GM18873 (cell line): Measurements from ENCODE around the gene GPR171.
"Not testable (repeated sequence)": the region's sequence is repeated elsewhere in the genome, so short reads cannot be mapped to it uniquely, and the experiment has no call there.

Experiments
- ATAC-seq: cut with Tn5 transposase; IDR thresholded peaks from one replicate; pipeline ENCODE4 v1.9.1; 2021; ENCODE audit warnings: mild to moderate bottlenecking, moderate library complexity, moderate number of reproducible peaks; ENCODE audit not compliant: unreplicated experiment, low FRiP score

The GPR171 gene, protein sequence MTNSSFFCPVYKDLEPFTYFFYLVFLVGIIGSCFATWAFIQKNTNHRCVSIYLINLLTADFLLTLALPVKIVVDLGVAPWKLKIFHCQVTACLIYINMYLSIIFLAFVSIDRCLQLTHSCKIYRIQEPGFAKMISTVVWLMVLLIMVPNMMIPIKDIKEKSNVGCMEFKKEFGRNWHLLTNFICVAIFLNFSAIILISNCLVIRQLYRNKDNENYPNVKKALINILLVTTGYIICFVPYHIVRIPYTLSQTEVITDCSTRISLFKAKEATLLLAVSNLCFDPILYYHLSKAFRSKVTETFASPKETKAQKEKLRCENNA

DNA sequence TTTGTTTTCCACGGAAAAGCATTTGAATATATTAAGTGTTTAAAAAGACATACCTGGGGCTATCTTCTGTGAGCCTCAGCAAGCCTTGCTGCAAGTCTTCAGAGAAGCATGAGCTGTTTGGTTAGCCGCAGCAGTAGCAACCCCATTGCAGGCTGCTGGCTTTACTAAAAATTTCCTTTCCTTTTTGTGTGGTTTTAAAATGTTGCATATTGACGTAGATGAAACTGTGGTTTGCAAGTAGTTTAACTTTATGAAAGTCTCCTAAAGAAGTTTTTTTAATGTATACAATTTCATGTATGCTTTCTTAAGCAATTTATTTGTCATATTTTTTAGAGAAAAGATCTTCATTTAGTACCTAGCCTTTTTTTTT is at the start of gene GPR171:
Gene GPR171 (minus strand): TSS at position 166 of the 370 bp plus-strand sequence. CDS start 3,830 bp downstream, outside the sequence.
- ATAC-seq, result peak; percentile 86

DNA sequence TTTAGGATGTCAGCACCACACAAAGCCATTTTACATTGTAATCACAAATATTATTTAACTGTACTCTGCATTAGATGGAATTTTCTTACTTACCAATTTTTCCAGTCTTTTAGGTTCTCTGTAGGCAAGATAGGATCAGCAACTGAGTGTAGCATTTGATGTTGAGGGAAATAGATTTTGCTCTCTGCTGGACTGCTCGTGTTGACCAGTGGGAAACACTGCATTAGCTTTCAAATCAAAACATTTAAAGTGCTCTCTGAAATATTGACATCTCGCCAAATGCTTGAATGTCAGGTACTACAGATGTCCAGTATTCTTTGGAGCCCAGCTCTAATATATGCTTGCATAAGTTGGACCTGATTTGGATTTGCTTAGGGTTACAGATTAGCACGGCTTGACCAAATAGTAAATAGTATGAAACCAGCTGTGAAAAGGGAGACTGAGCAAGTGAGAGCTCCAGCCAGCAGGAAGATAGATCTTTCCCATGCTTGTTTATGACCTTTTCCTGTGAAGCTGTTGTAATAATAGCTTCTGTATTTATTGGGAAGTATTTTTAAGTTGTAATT is 45.8 kb upstream of the GPR171 start:
- no peak for ATAC-seq

DNA sequence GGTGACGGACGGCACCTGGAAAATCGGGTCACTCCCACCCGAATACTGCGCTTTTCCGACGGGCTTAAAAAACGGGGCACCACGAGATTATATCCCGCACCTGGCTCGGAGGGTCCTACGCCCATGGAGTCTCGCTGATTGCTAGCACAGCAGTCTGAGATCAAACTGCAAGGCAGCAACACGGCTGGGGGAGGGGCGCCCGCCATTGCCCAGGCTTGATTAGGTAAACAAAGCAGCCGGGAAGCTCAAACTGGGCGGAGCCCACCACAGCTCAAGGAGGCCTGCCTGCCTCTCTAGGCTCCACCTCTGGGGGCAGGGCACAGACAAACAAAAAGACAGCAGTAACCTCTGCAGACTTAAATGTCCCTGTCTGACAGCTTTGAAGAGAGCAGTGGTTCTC is 39.0 kb upstream of the GPR171 start:
- not testable (repeated sequence) for ATAC-seq

DNA sequence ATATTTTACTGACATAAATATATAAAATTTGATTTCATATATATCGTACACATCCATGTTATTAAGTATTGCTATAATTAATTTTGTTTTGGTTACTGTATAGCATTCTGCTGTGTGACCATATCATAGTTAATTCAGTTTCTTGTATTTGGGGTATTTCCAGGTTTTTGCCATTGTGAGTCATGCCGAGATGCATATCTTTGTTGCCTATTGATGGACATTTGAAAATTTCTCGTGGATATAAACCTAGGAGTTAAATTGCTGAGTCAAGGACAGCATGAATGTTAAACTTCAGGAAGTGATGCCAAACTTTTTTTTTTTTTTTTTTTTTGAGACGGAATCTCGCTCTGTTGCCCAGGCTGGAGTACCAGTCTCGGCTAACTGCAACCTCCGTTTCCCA is 33.7 kb upstream of the GPR171 start:
- no peak for ATAC-seq

DNA sequence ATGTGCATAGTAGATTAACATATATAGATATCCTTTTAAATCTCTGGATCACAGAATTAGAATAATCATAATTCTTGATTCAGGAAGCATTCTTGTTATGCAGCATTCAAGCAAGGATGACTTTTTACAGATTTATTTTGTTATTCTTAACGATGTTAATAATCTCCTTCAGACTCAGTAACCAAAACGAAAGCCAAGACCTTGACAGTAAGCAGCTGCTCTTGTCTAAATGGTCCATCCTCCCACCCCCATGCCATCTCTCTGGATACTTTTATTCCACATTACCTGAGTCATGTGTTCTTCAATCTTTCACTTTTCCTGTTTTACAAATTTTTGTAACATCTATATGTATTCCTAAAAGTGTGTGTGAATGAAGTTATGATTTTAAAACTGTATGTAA is 33.3 kb upstream of the GPR171 start:
- ATAC-seq, result no peak

DNA sequence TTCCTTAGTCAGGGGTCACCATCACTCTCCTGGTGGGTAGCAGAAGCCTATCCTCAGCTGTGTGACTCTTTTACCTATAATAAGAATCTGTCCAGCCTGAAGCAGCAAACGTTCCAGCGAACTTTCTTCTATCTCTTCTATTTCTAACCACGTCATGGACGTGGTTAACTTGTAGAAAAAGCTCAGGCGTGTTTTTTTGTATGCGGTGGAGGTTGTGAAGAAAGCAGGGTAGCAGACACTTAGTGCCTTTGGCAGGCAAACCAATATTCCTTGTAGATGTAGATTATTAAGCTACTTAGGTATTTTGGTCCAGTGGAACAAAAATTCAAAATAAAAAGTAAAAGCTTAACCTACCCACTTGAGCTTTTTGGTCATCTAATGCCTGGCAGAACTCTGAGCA is 31.8 kb upstream of the GPR171 start:
- no peak for ATAC-seq

DNA sequence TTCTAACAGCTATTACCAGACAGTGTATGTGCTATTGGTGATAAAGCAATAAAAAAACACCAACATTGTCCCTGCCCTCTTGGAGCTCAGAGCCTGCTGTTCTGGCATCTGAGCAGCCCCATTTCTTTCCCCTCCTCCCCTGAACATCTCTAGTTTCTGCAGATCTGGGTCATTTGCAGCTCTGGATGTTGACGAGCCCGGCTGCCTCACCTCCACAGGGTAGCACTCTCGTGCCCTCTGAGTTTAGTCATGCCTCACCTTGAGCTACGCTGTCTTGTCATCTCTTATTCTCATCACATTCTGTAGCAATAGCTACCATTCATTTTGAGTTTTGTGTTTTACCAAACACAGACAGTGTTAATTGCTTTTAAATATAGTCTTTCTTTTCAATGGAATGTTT is 30.0 kb upstream of the GPR171 start:
- ATAC-seq, result no peak

DNA sequence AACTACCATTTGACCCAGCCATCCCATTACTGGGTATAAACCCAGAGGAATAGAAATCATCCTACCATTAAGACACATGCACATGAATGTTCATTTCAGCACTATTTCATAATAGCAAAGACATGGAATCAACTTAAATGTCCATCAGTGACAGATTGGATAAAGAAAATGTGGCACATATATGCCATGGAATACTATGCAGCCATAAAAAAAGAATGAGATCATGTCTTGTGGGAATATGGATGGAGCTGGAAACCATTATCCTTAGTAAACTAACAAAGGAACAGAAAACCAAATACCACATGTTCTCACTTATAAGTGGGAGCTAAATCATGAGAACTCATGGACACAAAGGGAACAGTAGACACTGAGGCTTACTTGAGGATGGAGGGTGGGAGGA is 29.4 kb upstream of the GPR171 start:
- not testable (repeated sequence) for ATAC-seq

DNA sequence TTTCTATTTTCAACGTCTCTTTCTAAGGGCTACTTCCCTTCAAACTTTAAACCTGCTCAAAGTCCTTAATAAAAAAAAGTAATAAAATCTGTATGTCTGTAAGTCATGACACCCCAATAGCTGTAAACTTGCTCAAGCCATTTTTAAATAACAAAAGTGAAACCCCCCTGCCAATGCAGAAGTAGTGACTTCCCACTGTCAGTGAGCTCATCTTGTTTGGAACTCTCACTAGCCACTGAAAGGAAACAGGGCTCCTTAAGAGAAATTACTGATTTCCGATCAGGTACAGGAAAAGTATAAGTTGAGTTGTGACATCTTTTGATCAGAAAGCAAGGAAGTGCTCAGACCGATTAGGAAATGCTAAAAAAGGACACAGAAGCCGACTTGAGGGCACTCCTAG is 27.6 kb upstream of the GPR171 start:
- ATAC-seq, result no peak

DNA sequence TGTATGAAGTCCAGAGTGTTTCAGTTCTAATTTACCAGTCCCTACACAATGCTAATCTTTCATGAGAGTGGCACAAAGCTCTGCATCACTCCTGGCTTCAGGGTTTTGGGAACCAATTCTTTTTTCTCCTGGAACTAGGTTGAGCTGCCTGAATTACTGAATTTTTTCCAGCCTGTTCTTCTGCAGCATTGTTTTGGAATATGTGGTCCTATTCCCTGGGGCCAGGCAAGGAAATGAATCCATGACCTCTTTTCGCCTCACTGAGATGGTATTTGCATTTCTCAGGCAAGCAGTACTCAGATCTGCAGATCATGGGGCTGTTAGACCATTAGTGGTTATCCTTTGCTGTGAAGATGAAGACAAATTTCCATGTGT is 25.6 kb upstream of the GPR171 start:
- ATAC-seq, result no peak

DNA sequence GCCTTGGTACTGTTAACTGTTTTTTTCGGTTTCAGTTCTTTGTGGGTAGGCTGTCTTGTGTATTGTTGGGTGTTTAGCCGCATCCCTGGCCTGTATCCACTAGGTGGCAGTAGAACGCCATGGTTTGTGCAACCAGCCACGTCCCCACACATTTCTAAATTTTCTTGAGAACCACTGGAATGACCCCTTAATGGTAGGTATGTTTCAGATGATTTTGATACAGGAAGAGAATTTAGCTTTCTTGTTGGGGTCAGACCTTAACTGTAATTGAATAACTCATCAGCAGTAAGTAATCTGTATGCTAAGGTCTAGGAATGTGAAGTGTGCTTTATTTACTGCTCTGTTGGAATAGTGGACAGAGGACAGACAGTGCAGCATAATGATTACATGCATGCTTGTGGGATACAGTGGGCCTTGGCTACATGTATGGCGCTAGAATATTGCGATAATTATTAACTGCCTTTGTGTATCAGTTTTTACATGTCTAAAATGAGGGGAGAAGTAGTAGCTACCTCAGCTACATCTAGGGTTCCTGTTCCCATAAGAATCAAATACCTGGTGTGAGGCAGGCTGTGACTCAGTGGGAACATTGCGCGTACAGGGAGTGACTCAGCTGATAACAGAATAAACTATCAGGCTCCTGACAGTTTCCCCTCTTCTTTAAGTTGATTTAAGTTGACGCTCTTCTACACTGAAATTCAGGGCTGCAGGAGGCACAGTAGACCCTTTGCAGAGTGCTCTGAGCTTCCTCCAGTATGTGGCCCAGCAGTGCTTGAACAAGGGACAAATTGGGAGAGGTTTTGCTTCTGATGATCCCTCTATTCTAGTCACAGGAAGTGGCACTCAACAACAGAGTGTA is 25.0 kb upstream of the GPR171 start:
- peak; percentile 87 for ATAC-seq

DNA sequence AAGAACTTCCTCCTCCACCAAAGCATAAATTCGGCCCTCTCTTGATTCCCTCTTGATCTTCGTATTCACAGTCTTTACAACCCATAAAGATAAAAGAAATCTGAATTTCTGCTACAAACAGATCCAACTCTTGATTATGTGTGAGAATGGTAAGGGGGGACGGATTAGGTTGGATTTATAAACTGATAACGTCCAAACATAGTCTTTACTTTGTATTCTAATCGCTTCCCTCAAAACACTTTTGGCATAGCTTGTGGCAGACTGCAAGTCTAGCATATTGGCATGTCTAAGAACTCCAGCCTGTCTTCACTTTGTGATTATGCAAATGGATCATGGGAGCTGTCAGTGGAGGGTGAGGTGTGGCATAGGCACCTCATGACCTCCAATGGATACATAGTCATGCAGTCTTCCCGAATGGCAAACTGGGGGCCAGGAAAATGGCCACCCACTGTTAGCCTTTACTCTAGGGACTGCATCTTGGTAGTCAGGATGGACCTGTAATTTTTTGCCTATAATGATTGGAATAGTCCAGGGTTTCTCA is 24.3 kb upstream of the GPR171 start:
- ATAC-seq, result peak; percentile 41

DNA sequence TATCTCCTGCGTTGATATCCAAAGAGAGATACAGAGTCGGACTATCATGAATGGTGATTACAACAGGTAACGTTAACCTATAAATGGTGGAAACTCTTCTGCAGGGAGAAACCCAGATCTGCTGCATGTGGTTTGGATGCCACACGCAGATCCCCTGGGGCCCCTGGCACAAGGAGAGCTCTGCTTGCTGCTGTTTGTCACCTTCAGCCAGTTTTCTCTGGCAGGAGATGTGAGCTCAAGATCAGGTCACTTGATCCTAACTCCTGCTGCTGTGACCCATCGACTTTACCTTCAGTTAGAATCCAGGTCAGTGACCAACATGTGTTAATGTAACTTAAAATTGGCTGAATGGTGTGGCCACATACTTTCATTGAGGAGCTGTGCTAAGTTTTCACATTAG is 23.8 kb upstream of the GPR171 start:
- no peak for ATAC-seq

DNA sequence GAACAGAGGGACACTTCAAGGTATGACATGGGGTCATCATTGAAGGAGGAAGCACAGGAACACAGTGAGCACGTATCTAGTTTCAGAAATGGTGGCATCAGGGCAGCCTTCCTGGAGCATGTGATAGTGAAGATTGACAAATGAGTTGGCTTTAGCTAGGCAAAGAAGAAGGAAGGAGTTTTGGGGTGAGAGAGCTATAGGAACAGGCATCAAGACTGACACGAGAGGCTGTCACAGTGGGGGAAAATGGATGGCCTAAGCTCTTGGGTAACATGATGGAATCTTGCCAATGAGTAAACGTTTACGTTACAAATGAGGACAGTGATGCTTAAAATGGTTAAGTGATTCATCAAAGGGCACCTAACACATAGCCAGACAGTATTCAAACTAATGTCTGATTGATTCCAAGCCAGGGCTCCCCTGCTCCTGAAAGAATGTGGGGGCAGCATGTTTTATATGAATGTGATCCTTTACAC is 23.1 kb upstream of the GPR171 start:
- no peak for ATAC-seq

DNA sequence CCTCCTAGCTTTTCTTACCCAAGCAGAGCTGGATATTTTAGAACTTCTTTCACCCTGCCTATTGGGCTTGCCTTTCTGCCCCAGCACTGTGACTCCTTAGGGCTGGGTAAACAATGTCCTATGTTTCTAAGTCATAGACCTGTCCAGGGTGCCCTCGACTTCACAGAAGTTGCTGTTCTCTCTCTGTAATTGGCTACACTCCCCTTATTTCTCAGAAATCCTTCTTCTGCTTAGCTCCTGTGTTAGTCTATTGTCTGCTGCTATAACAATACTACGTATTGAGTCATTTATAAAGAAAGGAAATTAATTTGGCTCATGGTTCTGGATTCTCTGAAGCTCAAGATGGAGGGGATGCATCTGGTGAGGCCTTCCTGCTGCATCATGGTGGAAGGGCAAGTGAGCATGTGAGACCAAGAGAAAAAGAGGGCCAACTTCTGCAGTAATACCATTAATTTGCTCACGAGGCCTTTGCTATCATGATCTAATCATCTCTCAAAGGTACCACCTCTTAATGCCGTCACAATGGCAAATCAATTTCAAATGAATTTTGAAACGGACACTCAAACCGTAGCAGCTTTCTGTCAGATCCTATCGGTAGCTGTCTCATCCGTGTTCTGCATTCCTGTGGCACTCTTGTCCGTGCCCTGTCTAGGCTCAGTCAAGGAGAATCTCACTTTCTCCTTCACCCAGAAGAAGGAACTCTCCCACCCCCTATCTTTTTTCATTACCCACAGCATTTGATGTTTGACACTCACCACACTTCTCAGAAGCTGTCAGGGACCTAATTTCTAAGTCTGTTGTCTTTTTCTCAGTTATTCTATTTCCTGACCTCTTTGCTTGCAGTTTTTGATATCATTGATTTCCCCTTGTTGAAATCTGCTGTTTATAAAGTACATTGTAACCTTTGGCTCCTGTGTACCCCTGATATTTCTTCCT is 22.3 kb upstream of the GPR171 start:
- no peak for ATAC-seq

DNA sequence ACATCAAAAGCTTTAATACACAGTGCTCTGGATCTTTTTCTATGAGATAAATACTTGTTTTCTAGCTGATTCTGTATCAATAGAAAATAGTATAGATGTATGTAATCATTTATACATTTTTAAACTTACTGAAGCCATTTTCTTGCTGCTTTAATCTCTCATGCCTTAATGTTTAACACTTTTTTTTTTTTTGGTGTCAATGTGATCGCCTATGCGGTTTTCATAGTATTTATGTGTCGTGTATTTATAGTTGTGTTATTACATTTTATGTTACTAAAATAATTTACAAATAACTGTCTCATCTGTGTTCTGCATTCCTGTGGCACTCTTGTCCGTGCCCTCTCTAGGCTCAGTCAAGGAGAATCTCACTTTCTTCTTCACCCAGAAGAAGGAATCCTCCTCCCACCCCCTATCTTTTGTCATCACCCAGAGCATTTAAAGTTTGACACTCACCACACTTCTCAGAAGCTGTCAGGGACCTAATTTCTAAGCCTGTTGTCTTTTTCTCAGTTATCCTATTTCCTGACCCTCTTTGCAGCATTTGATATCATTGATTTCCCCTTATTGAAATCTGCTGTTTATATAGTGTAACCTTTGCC is 21.4 kb upstream of the GPR171 start:
- no peak for ATAC-seq

DNA sequence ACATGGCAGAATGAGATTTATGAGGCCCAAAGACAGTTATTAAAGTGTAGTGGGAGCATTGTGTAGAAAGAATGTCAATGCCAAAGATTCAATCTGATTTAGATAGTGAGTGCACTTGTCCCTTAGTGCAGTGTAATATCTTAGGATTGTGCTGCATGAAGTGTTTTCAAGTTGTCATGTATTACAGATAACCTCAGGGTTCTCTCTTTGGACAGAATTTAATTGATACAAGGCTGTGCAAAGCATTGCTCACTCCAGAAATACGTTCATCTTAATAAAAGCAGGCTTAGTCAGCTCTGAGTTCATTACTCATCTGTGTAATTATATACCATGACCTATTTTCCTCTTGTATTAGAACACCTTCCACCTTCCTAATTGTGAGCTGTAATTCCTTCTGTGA is 16.0 kb upstream of the GPR171 start:
- no peak for ATAC-seq

DNA sequence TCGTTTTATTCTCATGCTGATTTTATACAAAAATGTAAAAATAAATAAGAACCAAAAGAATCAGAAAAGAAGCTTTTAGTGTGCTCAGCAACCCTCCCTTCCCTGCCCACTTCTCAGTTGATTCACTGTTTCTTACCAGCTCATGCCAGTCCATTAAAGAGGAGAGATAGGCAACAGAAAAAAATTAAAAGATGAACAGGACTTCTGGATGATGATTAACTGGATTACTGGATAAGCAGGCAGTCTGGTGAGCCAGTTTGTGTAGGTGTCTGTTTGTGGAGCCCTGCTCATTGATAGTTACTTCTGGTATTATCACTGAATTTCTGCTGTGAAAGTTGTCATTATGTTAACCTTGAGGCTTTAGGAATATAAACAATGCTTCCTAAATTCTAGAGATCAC is 15.1 kb upstream of the GPR171 start:
- no peak for ATAC-seq

DNA sequence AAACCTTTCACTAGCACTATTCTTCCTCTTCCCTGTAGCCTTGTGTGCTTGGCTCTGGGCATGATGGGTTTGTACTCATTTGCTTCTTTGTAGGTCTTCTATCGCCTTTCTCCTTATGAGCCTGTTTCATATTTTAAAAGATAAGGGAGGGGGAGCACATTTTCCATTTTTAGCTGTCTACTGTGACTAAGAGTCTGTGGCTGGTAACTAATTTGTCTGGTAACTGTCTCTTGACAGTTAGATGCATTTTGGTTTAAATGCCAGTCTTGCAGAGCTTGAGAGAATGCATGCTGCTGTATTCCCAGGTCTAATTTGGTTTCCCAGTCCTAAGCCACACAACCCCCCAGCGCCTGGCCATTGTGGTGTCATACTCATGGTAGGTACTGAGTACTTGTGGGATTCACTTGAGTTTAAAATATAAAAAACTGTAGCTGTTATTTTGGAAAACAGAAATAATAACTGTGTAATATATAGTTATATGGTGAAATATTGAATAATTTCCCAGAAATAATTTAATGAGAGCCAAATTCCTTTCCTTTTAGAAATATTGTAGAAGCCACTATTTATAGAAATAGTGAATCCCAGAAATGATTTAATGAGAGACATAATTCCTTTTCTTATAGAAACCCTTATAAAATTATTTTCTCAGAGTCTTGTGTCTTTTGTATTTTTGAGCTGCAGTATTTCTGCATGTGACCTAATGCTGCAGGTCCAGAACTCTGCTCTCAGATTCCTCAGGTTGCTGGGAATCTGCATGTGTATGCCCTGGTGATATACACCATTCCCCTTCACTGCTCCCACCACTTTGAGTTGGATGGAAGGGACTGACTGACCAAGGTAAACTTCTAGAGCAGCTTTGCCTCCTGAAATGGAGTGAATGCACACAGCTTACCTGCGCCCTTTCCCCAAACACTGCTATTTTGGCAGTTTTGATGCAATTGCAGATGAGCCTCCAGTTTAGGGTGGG is 13.9 kb upstream of the GPR171 start:
- no peak for ATAC-seq
